Measurements from ENCODE around the gene PRUNE2.

DNA sequence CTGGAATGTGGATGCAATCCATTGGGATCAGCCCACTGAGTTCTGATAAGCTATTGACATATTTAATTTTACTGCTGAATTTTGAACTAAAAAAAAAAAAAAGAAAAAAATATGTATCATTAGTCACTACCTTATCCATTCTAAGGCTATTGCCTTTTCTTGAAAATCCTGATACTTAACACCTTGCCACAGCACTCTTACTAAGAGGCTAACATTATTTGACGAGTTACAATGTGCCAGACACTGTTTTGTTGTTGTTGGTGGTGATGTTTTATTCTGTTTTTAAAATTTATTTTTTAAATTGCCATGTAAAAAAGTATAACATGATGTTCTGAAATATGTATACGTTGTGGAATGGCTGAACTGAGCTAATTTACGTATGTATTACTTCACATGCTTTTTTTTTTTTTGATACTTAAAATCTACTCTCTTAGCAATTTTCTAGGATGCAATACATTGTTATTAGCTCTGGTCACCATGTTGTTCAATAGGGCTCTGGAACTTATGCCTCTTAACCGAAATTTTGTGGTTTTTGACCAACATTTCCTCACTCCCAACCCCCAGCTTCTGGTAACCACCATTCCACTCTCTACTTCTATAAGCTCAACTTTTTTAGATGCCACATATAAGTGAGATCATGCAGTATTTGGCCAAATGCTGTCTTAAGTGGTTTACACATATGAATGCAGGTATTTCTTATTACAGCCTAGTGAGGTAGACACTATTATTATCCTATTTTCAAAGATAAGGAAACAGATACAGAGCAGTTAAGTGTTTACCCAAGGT, 276.5 kb downstream of the PRUNE2 start:
- TF ChIP-seq, protein P1, sequence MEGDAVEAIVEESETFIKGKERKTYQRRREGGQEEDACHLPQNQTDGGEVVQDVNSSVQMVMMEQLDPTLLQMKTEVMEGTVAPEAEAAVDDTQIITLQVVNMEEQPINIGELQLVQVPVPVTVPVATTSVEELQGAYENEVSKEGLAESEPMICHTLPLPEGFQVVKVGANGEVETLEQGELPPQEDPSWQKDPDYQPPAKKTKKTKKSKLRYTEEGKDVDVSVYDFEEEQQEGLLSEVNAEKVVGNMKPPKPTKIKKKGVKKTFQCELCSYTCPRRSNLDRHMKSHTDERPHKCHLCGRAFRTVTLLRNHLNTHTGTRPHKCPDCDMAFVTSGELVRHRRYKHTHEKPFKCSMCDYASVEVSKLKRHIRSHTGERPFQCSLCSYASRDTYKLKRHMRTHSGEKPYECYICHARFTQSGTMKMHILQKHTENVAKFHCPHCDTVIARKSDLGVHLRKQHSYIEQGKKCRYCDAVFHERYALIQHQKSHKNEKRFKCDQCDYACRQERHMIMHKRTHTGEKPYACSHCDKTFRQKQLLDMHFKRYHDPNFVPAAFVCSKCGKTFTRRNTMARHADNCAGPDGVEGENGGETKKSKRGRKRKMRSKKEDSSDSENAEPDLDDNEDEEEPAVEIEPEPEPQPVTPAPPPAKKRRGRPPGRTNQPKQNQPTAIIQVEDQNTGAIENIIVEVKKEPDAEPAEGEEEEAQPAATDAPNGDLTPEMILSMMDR (IDR thresholded peaks at IDR 0.05): no peak
- TF ChIP-seq POLR2A (IDR thresholded peaks at IDR 0.05): no peak

All from heart left ventricle (tissue), 13 donors.